GM23338 (cell line): ENCODE data around the gene PPP2R2B. TPM values are rescaled to one million over a fixed set of nuclear protein-coding genes. Genes with fewer than 3 reads are reported as not detected.

ENCODE experiments used
- ATAC-seq: fragments of 200-7000 bp; cut with Tn5 transposase; 3 replicates; pipeline ENCODE4 v1.9.1; 2020
- DNase-seq: peaks from one replicate; pipeline ENCODE4 v3.0.0-alpha.2; 2015; ENCODE audit warnings: low spot score
- H2AFZ ChIP-seq: fragments of 200-600 bp; sonication (generic); 2 replicates; pipeline ENCODE4 v1.8.0; 2016; ENCODE audit warnings: antibody characterized with exemption, mild to moderate bottlenecking, moderate library complexity
- H3F3A ChIP-seq: fragments of 200-600 bp; sonication (generic); replicated peaks from 2 replicates; pipeline ENCODE4 v1.8.0; 2017; ENCODE audit warnings: antibody characterized with exemption, mixed run types, low read depth
- H3K27ac ChIP-seq: fragments of 200-600 bp; sonication (generic); 2 replicates; pipeline ENCODE4 v1.6.1; 2016; ENCODE audit warnings: low read depth
- H3K27me3 ChIP-seq: fragments of 200-600 bp; sonication (generic); 2 replicates; pipeline ENCODE4 v1.8.0; 2016; ENCODE audit warnings: mild to moderate bottlenecking, mixed run types, moderate library complexity; ENCODE audit not compliant: insufficient read depth
- H3K36me3 ChIP-seq: fragments of 200-600 bp; sonication (generic); 2 replicates; pipeline ENCODE4 v1.8.0; 2016; ENCODE audit warnings: mild to moderate bottlenecking; ENCODE audit not compliant: insufficient read depth
- H3K4me1 ChIP-seq: fragments of 200-600 bp; sonication (generic); 2 replicates; pipeline ENCODE4 v1.8.0; 2016; ENCODE audit warnings: mild to moderate bottlenecking, moderate library complexity; ENCODE audit not compliant: insufficient read depth
- H3K4me2 ChIP-seq: fragments of 200-600 bp; sonication (generic); 2 replicates; pipeline ENCODE4 v1.7.1; 2017; ENCODE audit warnings: mixed run types
- H3K4me3 ChIP-seq: fragments of 200-600 bp; sonication (generic); 2 replicates; pipeline ENCODE4 v1.6.1; 2016; ENCODE audit warnings: mixed run types
- H3K79me2 ChIP-seq: fragments of 200-600 bp; sonication (generic); replicated peaks from 2 replicates; pipeline ENCODE4 v1.8.0; 2017; ENCODE audit warnings: mild to moderate bottlenecking; ENCODE audit not compliant: insufficient read depth
- H3K9me2 ChIP-seq: fragments of 200-600 bp; sonication (generic); 2 replicates; pipeline ENCODE4 v1.8.0; 2017; ENCODE audit not compliant: insufficient read depth
- H4K20me1 ChIP-seq: fragments of 200-600 bp; sonication (generic); replicated peaks from 2 replicates; pipeline ENCODE4 v1.8.0; 2017; ENCODE audit warnings: mild to moderate bottlenecking; ENCODE audit not compliant: insufficient read depth
- H3K27ac Mint-ChIP-seq: 2 replicates; pipeline ENCODE4 v1.8.0; 2020; ENCODE audit warnings: inconsistent platforms, mild to moderate bottlenecking, moderate library complexity, mixed read lengths
- H3K27me3 Mint-ChIP-seq: 3 replicates; pipeline ENCODE4 v1.8.0; 2022; ENCODE audit warnings: low read depth, mild to moderate bottlenecking, moderate library complexity, mixed read lengths, inconsistent platforms; ENCODE audit not compliant: insufficient read depth, poor library complexity
- H3K36me3 Mint-ChIP-seq: 3 replicates; pipeline ENCODE4 v1.8.0; 2021; ENCODE audit warnings: low read depth, mild to moderate bottlenecking, inconsistent platforms, moderate library complexity, mixed read lengths
- H3K4me1 Mint-ChIP-seq: 3 replicates; pipeline ENCODE4 v1.8.0; 2020; ENCODE audit warnings: mild to moderate bottlenecking, inconsistent platforms, mixed read lengths
- H3K4me3 Mint-ChIP-seq: 3 replicates; pipeline ENCODE4 v1.8.0; 2021; ENCODE audit warnings: moderate library complexity, mild to moderate bottlenecking, inconsistent platforms, mixed read lengths
- H3K9me3 Mint-ChIP-seq: 3 replicates; pipeline ENCODE4 v1.8.0; 2020; ENCODE audit warnings: moderate library complexity, mild to moderate bottlenecking, inconsistent platforms, mixed read lengths
- CREB1 ChIP-seq: fragments of 250-450 bp; sonication (Bioruptor Pico); IDR thresholded peaks from 2 replicates; pipeline ENCODE4 v1.5.0; 2020; ENCODE audit warnings: low read depth, mild to moderate bottlenecking, moderate library complexity
- CTCF ChIP-seq, 2 experiments: fragments of 200-600 bp in 1 of 2; sonication (generic) in 1 of 2; conservative IDR thresholded peaks; 2 replicates each; pipeline versions ENCODE4 v1.5.1 to v1.6.1; 2016 to 2017; ENCODE audit warnings: antibody characterized with exemption in 2 of 2, low read depth in 2 of 2, mild to moderate bottlenecking in 2 of 2, moderate library complexity in 1 of 2
- ETS1 ChIP-seq: IDR thresholded peaks from 2 replicates; pipeline ENCODE4 v1.6.1; 2016; ENCODE audit warnings: antibody characterized with exemption
- EZH2 ChIP-seq: fragments of 200-600 bp; sonication (generic); IDR thresholded peaks from one replicate; pipeline ENCODE4 v1.8.0; 2017; ENCODE audit warnings: antibody characterized with exemption, mild to moderate bottlenecking, low read depth; ENCODE audit not compliant: unreplicated experiment
- EZH2phosphoT487 ChIP-seq: fragments of 200-600 bp; sonication (generic); IDR thresholded peaks from one replicate; pipeline ENCODE4 v1.8.1; 2018; ENCODE audit warnings: antibody characterized with exemption; ENCODE audit not compliant: unreplicated experiment
- JUNB ChIP-seq: IDR thresholded peaks from one replicate; pipeline ENCODE4 v1.6.1; 2016; ENCODE audit warnings: antibody characterized with exemption; ENCODE audit not compliant: unreplicated experiment
- NANOG ChIP-seq: IDR thresholded peaks from 2 replicates; pipeline ENCODE4 v1.6.1; 2016; ENCODE audit warnings: antibody characterized with exemption, borderline replicate concordance
- POLR2AphosphoS5 ChIP-seq: IDR thresholded peaks from 2 replicates; pipeline ENCODE4 v1.6.1; 2016; ENCODE audit warnings: antibody characterized with exemption, low read depth
- STAT1 ChIP-seq: IDR thresholded peaks from one replicate; pipeline ENCODE4 v1.6.1; 2016; ENCODE audit warnings: antibody characterized with exemption; ENCODE audit not compliant: unreplicated experiment
- ZNF114 ChIP-seq: fragments of 250-450 bp; sonication (Bioruptor Pico); IDR thresholded peaks from 2 replicates; pipeline ENCODE4 v1.5.0; 2020; ENCODE audit warnings: mild to moderate bottlenecking, moderate library complexity
- ZNF331 ChIP-seq: fragments of 250-450 bp; sonication (Bioruptor Pico); IDR thresholded peaks from 2 replicates; pipeline ENCODE4 v1.5.0; 2020; ENCODE audit warnings: low read depth, mild to moderate bottlenecking, moderate library complexity
- polyA plus RNA-seq: library from polyadenylated mRNA; unstranded; fragments of >200 nt; fragmentation: Nextera tagmentation; extraction: Ambion mirVana; gene quantifications from 2 replicates; pipeline ENCODE4 v1.2.1, GENCODE V29; 2016
- total RNA-seq: library from RNA; depleted of rRNA; stranded (reverse); fragments of >200 nt; shearing (Covaris generic); gene quantifications from 2 replicates; pipeline ENCODE4 v1.2.3, GENCODE V29; 2014
- TF ChIP-seq, protein P1 (sequence below): fragments of 250-450 bp; sonication (Bioruptor Pico); IDR thresholded peaks from 2 replicates; pipeline ENCODE4 v1.5.0; 2020; ENCODE audit warnings: mild to moderate bottlenecking, moderate library complexity
- TF ChIP-seq, protein P2 (sequence below): IDR thresholded peaks from one replicate; pipeline ENCODE4 v1.6.1; 2018; ENCODE audit warnings: antibody characterized with exemption; ENCODE audit not compliant: unreplicated experiment

The PPP2R2B gene
- total and polyA plus RNA-seq, 2 experiments from 2014 or later = 21.3 to 33.9 TPM

DNA sequence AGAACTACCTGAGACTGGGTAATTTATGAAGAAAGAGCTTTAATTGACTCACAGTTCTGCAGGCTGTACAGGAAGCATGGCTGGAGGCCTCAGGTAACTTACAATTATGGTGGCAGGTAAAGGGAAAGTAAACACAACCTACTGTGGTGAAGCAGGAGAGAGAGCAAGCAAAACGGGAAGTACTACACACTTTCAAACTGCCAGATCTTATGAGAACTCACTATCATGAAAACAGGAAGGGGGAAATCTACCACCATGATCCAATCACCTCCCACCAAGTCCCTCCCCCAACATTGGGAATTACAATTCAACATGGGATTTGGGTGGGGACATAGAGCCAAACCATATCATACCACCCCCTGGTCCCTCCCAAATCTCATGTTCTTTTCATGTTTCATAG lies 303.8 kb downstream of the PPP2R2B start:
- Mint-ChIP-seq H3K27me3 (peaks cover 1% of the 10 kb centered on the region), H3K9me3 (peaks cover 34% of the 10 kb centered on the region), H3K27ac (no peak overlapping the region), H3K36me3 (peaks cover 29% of the 10 kb centered on the region), H3K4me1 (no peaks in the 10 kb centered on the region), H3K4me3 (no peak overlapping the region)
- Histone ChIP-seq H3K4me2 (no peak overlapping the region), H3K4me1 (no peaks in the 10 kb centered on the region), H3K36me3 (peaks cover 4% of the 10 kb centered on the region; the same call in 1 of the 2 replicates), H2AFZ (no peak overlapping the region), H3K9me2 (no peaks in the 10 kb centered on the region), H4K20me1 (no peaks in the 10 kb centered on the region), H3K79me2 (no peaks in the 10 kb centered on the region), H3K4me3 (no peak overlapping the region), H3K27me3 (no peaks in the 10 kb centered on the region), H3F3A (no peaks in the 10 kb centered on the region), H3K27ac (no peak overlapping the region)
- no peak for ATAC-seq
- no peak for DNase-seq
- TF ChIP-seq CTCF (conservative IDR thresholded peaks at IDR 0.05; ENCODE audit: low read depth in 2 of 2) (no peak), ETS1 (no peak), EZH2phosphoT487 (no peak), STAT1 (no peak), POLR2AphosphoS5 (no peak), ZNF114 (CRISPR knock-in tag) (no peak), EZH2 (no peak), ZNF331 (CRISPR knock-in tag) (no peak), CREB1 (CRISPR knock-in tag) (no peak), JUNB (no peak), NANOG (no peak)
- TF ChIP-seq, protein P1, sequence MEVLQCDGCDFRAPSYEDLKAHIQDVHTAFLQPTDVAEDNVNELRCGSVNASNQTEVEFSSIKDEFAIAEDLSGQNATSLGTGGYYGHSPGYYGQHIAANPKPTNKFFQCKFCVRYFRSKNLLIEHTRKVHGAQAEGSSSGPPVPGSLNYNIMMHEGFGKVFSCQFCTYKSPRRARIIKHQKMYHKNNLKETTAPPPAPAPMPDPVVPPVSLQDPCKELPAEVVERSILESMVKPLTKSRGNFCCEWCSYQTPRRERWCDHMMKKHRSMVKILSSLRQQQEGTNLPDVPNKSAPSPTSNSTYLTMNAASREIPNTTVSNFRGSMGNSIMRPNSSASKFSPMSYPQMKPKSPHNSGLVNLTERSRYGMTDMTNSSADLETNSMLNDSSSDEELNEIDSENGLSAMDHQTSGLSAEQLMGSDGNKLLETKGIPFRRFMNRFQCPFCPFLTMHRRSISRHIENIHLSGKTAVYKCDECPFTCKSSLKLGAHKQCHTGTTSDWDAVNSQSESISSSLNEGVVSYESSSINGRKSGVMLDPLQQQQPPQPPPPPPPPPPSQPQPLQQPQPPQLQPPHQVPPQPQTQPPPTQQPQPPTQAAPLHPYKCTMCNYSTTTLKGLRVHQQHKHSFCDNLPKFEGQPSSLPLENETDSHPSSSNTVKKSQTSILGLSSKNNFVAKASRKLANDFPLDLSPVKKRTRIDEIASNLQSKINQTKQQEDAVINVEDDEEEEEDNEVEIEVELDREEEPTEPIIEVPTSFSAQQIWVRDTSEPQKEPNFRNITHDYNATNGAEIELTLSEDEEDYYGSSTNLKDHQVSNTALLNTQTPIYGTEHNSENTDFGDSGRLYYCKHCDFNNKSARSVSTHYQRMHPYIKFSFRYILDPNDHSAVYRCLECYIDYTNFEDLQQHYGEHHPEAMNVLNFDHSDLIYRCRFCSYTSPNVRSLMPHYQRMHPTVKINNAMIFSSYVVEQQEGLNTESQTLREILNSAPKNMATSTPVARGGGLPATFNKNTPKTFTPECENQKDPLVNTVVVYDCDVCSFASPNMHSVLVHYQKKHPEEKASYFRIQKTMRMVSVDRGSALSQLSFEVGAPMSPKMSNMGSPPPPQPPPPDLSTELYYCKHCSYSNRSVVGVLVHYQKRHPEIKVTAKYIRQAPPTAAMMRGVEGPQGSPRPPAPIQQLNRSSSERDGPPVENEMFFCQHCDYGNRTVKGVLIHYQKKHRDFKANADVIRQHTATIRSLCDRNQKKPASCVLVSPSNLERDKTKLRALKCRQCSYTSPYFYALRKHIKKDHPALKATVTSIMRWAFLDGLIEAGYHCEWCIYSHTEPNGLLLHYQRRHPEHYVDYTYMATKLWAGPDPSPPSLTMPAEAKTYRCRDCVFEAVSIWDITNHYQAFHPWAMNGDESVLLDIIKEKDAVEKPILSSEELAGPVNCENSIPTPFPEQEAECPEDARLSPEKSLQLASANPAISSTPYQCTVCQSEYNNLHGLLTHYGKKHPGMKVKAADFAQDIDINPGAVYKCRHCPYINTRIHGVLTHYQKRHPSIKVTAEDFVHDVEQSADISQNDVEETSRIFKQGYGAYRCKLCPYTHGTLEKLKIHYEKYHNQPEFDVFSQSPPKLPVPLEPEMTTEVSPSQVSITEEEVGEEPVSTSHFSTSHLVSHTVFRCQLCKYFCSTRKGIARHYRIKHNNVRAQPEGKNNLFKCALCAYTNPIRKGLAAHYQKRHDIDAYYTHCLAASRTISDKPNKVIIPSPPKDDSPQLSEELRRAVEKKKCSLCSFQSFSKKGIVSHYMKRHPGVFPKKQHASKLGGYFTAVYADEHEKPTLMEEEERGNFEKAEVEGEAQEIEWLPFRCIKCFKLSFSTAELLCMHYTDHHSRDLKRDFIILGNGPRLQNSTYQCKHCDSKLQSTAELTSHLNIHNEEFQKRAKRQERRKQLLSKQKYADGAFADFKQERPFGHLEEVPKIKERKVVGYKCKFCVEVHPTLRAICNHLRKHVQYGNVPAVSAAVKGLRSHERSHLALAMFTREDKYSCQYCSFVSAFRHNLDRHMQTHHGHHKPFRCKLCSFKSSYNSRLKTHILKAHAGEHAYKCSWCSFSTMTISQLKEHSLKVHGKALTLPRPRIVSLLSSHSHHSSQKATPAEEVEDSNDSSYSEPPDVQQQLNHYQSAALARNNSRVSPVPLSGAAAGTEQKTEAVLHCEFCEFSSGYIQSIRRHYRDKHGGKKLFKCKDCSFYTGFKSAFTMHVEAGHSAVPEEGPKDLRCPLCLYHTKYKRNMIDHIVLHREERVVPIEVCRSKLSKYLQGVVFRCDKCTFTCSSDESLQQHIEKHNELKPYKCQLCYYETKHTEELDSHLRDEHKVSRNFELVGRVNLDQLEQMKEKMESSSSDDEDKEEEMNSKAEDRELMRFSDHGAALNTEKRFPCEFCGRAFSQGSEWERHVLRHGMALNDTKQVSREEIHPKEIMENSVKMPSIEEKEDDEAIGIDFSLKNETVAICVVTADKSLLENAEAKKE (CRISPR knock-in tag) = no peak
- TF ChIP-seq, protein P2, sequence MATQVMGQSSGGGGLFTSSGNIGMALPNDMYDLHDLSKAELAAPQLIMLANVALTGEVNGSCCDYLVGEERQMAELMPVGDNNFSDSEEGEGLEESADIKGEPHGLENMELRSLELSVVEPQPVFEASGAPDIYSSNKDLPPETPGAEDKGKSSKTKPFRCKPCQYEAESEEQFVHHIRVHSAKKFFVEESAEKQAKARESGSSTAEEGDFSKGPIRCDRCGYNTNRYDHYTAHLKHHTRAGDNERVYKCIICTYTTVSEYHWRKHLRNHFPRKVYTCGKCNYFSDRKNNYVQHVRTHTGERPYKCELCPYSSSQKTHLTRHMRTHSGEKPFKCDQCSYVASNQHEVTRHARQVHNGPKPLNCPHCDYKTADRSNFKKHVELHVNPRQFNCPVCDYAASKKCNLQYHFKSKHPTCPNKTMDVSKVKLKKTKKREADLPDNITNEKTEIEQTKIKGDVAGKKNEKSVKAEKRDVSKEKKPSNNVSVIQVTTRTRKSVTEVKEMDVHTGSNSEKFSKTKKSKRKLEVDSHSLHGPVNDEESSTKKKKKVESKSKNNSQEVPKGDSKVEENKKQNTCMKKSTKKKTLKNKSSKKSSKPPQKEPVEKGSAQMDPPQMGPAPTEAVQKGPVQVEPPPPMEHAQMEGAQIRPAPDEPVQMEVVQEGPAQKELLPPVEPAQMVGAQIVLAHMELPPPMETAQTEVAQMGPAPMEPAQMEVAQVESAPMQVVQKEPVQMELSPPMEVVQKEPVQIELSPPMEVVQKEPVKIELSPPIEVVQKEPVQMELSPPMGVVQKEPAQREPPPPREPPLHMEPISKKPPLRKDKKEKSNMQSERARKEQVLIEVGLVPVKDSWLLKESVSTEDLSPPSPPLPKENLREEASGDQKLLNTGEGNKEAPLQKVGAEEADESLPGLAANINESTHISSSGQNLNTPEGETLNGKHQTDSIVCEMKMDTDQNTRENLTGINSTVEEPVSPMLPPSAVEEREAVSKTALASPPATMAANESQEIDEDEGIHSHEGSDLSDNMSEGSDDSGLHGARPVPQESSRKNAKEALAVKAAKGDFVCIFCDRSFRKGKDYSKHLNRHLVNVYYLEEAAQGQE = no peak
